GM12872 (cell line): Measurements from ENCODE around the gene PTTG1.

Experiments used
- CTCF ChIP-seq: IDR thresholded peaks from 3 replicates; pipeline ENCODE4 v1.5.1; 2011; ENCODE audit warnings: low read depth, mild to moderate bottlenecking, low read length, moderate library complexity; ENCODE audit not compliant: insufficient read depth

Gene PTTG1

GRCh38 chr5:160421625-160422258 lies at the start of gene PTTG1:
Gene PTTG1, plus strand, starts transcription at chr5:160421855. Its CDS starts 458 bp downstream, at chr5:160422313.
- TF ChIP-seq CTCF, result no peak

GRCh38 chr5:160375166-160375565 lies 46.5 kb upstream of the PTTG1 start:
- no peak for TF ChIP-seq CTCF

- TF ChIP-seq CTCF, result no peak
Observed at GRCh38 chr5:160375701-160376100, 46.0 kb upstream of the PTTG1 start.

GRCh38 chr5:160376416-160376815 lies 45.2 kb upstream of the PTTG1 start:
- TF ChIP-seq CTCF, result no peak

- TF ChIP-seq CTCF, result no peak
Observed at GRCh38 chr5:160377651-160378050, 44.0 kb upstream of the PTTG1 start.

- TF ChIP-seq CTCF, result no peak
Observed at GRCh38 chr5:160378330-160378729, 43.3 kb upstream of the PTTG1 start.

GRCh38 chr5:160379511-160379910 lies 42.1 kb upstream of the PTTG1 start:
- no peak for TF ChIP-seq CTCF
